BLaER1 (cell line): Measurements from ENCODE around the gene LHFPL6.

Source experiments
- H3K27ac ChIP-seq: shearing (Covaris generic); formaldehyde crosslinking; 2 replicates; pipeline ENCODE4 v1.8.1; 2022
- H3K27me3 ChIP-seq: shearing (Covaris generic); formaldehyde crosslinking; 2 replicates; pipeline ENCODE4 v1.8.1; 2022
- H3K36me3 ChIP-seq: shearing (Covaris generic); formaldehyde crosslinking; 2 replicates; pipeline ENCODE4 v1.8.1; 2022
- H3K4me1 ChIP-seq: shearing (Covaris generic); formaldehyde crosslinking; 2 replicates; pipeline ENCODE4 v1.8.1; 2022
- H3K4me2 ChIP-seq: shearing (Covaris generic); formaldehyde crosslinking; 2 replicates; pipeline ENCODE4 v1.8.1; 2022
- H3K4me3 ChIP-seq: shearing (Covaris generic); formaldehyde crosslinking; 2 replicates; pipeline ENCODE4 v1.8.1; 2022
- H3K9ac ChIP-seq: shearing (Covaris generic); formaldehyde crosslinking; 2 replicates; pipeline ENCODE4 v1.8.1; 2022
- H3K9me3 ChIP-seq: shearing (Covaris generic); formaldehyde crosslinking; 2 replicates; pipeline ENCODE4 v1.8.1; 2022
- H4K20me1 ChIP-seq: shearing (Covaris generic); formaldehyde crosslinking; 2 replicates; pipeline ENCODE4 v1.8.1; 2022
- Cebpa-rat ChIP-seq: shearing (Covaris generic); IDR thresholded peaks from 2 replicates; pipeline ENCODE4 v1.8.1; 2022

LHFPL6 gene

DNA sequence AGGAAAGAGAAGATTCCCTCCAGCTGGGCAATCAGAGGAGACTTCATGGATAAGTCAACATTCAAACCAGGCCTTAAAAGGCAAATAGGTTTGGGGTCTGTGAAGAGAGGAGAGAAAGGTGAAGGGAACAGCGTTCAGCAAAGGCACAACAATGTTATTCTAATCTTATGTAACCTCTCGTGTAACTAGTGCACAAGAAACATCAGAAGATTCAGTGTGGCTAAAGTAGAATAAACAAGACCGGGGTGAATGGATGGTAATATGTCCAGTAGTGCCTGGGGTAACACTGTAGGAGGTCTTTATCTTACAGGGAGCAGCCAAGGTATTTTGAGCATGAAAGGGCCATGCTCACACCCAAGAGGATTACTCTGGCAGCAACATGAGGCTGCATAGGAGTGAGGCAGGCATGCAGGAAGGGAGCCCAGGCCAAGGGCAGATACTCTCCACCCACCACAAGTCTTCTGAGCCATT, 24.1 kb downstream of the LHFPL6 start:
- H3K9ac ChIP-seq = no peak overlapping the region
- no peaks in the 10 kb centered on the region for H3K36me3 ChIP-seq
- H3K27me3 ChIP-seq = no peaks in the 10 kb centered on the region
- H3K4me1 ChIP-seq = no peaks in the 10 kb centered on the region
- H3K9me3 ChIP-seq = no peaks in the 10 kb centered on the region
- no peak for TF ChIP-seq Cebpa-rat
- H3K27ac ChIP-seq = no peak overlapping the region
- H4K20me1 ChIP-seq = no peaks in the 10 kb centered on the region
- no peak overlapping the region for H3K4me3 ChIP-seq
- no peak overlapping the region for H3K4me2 ChIP-seq

DNA sequence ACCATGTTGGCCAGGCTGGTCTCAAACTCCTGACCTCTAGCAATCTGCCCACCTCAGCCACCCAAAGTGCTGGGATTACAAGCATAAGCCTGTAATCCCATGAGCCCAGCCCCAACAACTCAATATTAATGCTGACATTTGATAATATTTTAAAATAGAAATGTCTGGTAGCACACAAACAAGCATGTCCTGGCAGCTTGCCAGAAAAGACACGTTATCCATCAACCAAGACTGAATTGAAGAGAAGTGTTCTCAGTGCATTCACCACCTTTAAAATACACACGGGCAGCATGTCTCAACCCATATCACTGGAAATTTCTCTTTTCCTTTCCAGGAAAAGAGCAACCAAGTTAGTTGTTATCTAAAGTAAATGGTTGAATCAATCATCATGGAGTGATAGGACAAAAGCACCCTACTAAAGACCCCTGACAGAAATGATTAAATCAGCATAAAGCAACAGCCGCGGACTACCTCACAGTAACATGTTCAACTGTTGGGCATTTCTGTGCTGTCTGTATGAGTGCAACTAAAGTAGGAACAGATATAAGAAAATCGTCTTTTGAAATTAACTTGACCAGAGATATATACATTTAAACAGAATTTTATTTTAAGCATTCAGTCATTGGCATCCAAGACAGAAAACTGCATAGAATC, 25.0 kb downstream of the LHFPL6 start:
- Histone ChIP-seq H3K9ac (no peak overlapping the region), H3K4me2 (no peak overlapping the region), H3K36me3 (no peaks in the 10 kb centered on the region), H3K27ac (no peak overlapping the region), H3K4me3 (no peak overlapping the region), H3K27me3 (no peaks in the 10 kb centered on the region), H3K9me3 (no peaks in the 10 kb centered on the region), H3K4me1 (no peaks in the 10 kb centered on the region), H4K20me1 (no peaks in the 10 kb centered on the region)
- no peak for TF ChIP-seq Cebpa-rat

DNA sequence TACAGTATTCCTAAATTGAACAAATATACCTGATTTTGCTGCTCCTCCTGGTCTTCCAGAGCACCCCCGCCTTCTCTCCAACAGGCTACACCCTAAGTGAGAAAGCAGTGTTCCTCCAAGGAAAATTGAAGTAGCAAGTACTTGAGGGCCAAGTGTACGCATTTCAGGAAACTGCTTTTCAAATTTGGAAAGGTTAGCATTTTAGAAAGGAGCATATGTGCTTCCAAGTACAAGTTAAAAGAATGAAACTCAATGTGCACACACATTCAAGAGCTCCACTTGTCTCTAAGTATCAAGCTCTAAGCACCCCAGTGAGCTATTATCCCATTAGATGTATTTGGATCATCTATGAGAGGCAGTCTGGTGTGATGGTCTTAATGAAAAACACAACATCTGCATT, 25.8 kb downstream of the LHFPL6 start:
- no peak for TF ChIP-seq Cebpa-rat
- Histone ChIP-seq H3K27ac (no peak overlapping the region), H3K36me3 (no peaks in the 10 kb centered on the region), H3K4me2 (no peak overlapping the region), H3K4me1 (no peaks in the 10 kb centered on the region), H4K20me1 (no peaks in the 10 kb centered on the region), H3K9me3 (no peaks in the 10 kb centered on the region), H3K9ac (no peak overlapping the region), H3K27me3 (no peaks in the 10 kb centered on the region), H3K4me3 (no peak overlapping the region)

DNA sequence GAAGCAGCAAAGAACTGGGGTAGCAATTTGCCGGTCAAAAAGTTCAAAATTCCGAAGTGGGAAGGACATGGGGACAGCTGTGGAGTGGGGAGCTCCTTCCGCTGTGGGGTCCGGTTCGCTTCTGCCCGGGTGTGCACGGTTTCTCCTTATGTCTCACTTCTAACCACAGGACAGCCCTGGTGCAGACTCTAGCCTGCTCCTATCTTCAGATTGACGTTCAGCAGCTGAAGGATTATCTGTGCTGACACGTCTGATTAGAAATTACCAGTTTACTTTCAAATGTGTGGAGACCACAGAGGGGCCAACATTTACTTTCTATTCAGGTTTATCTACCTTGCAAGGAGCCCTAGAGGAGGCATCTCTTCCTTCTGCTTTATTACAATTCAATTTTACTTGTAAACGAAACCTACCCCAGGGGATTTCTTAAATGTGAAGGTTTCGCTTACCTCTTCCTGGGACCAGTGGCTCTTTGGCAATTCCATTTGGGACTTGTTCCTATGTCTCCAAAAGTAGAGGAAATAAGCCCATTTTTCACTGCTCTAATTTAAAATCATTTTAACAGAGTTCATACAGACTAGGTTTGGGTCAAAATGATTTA, 27.3 kb downstream of the LHFPL6 start:
- Histone ChIP-seq H3K4me3 (no peak overlapping the region), H3K9me3 (no peaks in the 10 kb centered on the region), H4K20me1 (no peaks in the 10 kb centered on the region), H3K36me3 (no peaks in the 10 kb centered on the region), H3K27ac (no peak overlapping the region), H3K9ac (no peak overlapping the region), H3K27me3 (no peaks in the 10 kb centered on the region), H3K4me1 (no peaks in the 10 kb centered on the region), H3K4me2 (no peak overlapping the region)
- no peak for TF ChIP-seq Cebpa-rat

DNA sequence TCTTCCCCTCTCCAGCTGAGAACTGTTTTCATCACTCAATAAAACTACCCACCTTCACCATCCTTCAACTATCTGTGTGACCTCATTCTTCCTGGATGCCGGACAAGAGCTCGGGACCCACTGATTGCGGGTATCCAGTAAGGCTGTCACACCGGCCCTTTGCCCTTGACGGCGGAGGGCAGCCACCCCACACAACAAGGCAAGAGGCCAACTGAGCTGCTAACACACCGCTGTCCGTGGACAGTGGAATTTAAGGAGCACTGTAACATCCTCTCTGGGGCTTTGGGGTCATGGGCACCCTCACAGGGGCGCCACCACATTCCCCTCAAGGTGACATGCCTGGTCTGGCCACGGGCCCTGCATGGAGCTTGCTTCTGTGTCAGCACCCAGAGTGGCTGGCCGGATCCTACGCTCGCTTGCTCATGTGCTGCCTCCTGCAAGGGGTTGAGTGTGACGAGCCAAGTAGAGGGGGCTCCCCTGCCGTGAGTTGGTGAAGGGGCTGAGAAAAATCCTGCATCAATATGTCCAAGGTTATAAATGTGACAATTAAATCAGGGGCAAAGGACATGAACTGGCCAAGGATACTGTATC, 31.4 kb downstream of the LHFPL6 start:
- Histone ChIP-seq H3K9me3 (no peaks in the 10 kb centered on the region), H3K36me3 (no peaks in the 10 kb centered on the region), H3K9ac (no peak overlapping the region), H3K27me3 (no peaks in the 10 kb centered on the region), H4K20me1 (no peaks in the 10 kb centered on the region), H3K4me1 (no peaks in the 10 kb centered on the region), H3K4me2 (no peak overlapping the region), H3K4me3 (no peak overlapping the region), H3K27ac (no peak overlapping the region)
- no peak for TF ChIP-seq Cebpa-rat

DNA sequence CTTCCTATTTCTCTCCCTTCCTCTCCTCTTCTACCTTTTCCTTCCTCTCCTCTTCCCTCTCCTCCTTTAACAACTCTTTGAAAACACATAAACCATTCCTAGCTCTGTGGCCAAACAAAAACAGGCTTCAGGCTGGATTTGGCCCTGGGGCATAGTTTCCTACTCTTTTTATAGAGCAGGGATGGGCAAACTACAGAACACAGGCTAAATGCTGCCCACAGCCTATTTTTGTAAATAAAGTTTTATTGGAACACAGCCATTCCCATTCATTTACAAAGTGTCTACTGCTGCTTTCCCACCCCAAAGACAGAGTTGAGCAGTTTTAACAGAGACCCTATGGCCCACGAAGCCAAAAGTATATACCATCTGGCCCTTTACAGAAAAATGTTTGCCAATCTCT, 35.4 kb downstream of the LHFPL6 start:
- Histone ChIP-seq H3K27me3 (no peaks in the 10 kb centered on the region), H3K36me3 (no peaks in the 10 kb centered on the region), H3K4me3 (no peak overlapping the region), H3K9me3 (no peaks in the 10 kb centered on the region), H3K27ac (no peak overlapping the region), H4K20me1 (no peaks in the 10 kb centered on the region), H3K9ac (no peak overlapping the region), H3K4me2 (no peak overlapping the region), H3K4me1 (no peaks in the 10 kb centered on the region)
- TF ChIP-seq Cebpa-rat = no peak

DNA sequence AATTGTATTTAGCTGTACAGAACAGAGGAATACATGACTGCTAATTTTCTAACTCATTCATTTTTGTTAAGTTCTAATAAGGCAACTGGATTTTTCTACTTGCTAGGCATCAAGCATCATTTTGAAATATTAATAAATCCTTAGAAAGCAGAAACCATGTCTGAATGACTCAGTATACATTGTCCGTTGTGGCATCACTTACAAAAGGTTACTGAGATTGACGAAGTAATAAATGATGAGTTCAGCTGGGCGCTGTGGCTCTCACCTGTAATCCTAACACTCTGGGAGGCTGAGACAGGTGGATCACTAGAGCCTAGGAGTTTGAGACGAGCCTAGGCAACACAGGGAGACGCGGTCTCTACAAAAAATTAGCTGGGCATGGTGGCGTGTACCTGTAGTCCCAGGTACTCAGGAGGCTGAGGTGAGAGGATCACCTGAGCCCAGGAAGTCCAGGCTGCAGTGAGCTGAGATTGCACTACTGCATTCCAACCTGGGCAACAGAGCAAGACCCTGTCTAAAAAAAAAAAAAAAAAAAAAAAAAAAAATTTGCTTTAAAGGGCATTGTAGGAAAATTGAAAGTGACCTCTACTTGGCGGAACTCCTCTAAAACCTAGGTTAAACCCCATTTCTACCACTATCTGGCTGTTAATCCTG, 36.6 kb downstream of the LHFPL6 start:
- no peaks in the 10 kb centered on the region for H3K9me3 ChIP-seq
- no peaks in the 10 kb centered on the region for H3K27me3 ChIP-seq
- H3K27ac ChIP-seq = no peak overlapping the region
- no peaks in the 10 kb centered on the region for H4K20me1 ChIP-seq
- TF ChIP-seq Cebpa-rat = no peak
- no peaks in the 10 kb centered on the region for H3K4me1 ChIP-seq
- no peaks in the 10 kb centered on the region for H3K36me3 ChIP-seq
- no peak overlapping the region for H3K4me3 ChIP-seq
- no peak overlapping the region for H3K4me2 ChIP-seq
- no peak overlapping the region for H3K9ac ChIP-seq

DNA sequence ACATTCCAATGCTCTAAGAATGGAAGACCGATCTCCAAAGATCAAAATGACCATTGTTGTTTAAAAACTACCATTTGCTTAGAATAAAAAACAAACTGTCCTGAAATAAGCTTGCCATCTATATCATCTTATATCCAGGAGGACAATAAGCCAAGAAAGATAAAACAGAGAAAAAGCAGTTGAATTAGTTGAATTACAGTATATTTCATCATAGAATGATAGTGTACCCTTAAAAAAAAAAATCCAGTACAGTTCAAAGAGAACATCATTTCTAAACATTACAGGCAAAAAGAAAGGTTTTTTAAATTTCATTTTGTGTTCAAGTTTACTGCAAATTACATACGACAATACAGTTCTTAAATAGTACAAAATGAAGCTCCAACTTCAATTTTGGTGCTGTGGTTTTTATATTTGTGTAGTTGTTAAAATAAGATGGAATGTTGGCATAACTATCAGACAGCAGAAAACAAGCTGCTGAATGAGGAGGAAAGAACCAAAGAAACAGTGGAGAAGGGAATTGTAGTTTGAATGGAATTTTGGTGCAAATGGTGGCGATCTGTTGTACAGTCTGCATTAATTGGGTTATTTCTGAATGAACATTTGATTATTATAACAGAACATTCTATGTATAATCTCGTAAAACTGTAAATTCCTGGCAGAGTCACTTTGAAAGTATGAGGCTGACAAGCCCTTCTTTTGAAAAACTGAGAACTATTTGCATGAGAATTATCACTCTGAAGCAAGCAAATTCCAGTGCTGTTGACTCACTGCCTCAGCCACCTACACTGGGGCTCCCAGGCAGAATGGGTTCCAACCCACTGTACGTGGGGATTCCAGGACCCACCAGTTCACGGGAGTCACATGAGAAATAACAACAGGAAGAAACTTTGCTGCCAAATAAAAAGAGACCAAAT, 37.7 kb downstream of the LHFPL6 start:
- no peaks in the 10 kb centered on the region for H3K4me1 ChIP-seq
- H3K27me3 ChIP-seq = no peaks in the 10 kb centered on the region
- TF ChIP-seq Cebpa-rat = no peak
- no peaks in the 10 kb centered on the region for H4K20me1 ChIP-seq
- H3K36me3 ChIP-seq = no peaks in the 10 kb centered on the region
- H3K4me3 ChIP-seq = no peak overlapping the region
- H3K9me3 ChIP-seq = no peaks in the 10 kb centered on the region
- H3K4me2 ChIP-seq = no peak overlapping the region
- H3K9ac ChIP-seq = no peak overlapping the region
- H3K27ac ChIP-seq = no peak overlapping the region

DNA sequence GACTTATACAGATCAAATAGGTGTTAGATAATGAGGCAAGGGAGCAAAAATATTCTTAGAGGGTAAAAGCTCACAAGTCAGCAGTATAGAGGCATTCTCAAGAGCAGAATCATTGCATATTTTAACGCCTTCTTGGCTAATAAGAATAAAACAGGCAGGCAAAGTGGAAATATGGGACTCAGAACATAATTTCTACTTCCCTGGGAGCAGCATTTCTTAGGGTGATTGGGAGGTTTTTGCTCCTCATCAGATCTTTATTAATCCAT, 39.6 kb downstream of the LHFPL6 start:
- H3K9ac ChIP-seq = no peak overlapping the region
- H3K27ac ChIP-seq = no peak overlapping the region
- no peaks in the 10 kb centered on the region for H3K27me3 ChIP-seq
- no peaks in the 10 kb centered on the region for H3K9me3 ChIP-seq
- no peaks in the 10 kb centered on the region for H4K20me1 ChIP-seq
- no peak overlapping the region for H3K4me3 ChIP-seq
- no peaks in the 10 kb centered on the region for H3K36me3 ChIP-seq
- H3K4me1 ChIP-seq = no peaks in the 10 kb centered on the region
- TF ChIP-seq Cebpa-rat = no peak
- no peak overlapping the region for H3K4me2 ChIP-seq

DNA sequence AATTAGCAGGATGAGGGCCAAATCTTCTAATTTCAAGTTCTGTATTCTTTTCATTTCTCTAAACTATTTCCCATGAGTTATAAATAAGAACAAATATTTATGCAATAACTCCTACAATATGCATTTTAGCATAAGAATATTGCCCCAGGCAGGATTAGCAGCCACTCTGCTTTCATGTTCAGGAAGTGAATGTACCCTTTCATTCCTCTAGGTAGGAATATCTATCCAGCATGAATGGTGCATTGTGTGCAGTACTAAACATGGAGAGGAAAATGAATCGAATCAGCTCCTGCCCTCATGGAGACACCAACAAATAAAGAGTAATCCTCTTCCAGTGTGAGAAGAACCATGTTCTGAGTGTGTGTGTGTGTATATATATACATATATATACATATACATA, 41.0 kb downstream of the LHFPL6 start:
- Histone ChIP-seq H3K4me3 (no peak overlapping the region), H3K9me3 (no peaks in the 10 kb centered on the region), H3K4me2 (no peak overlapping the region), H3K4me1 (no peaks in the 10 kb centered on the region), H3K27me3 (no peaks in the 10 kb centered on the region), H3K9ac (no peak overlapping the region), H3K36me3 (no peaks in the 10 kb centered on the region), H3K27ac (no peak overlapping the region), H4K20me1 (no peaks in the 10 kb centered on the region)
- TF ChIP-seq Cebpa-rat = no peak
